ENCODE measurements around the gene MAP7. TPM values are rescaled to one million over a fixed set of nuclear protein-coding genes. Genes with fewer than 3 reads are reported as not detected.

Gene MAP7
- total and polyA plus RNA-seq, 9 of the 15 experiments (the other 6 are each of a cell fraction or from before 2014, with no cell fraction given): 0.76 to 7.7 (median 3.9) TPM

- TF ChIP-seq BCOR (IDR thresholded peaks at IDR 0.05): no peak
- TF ChIP-seq PHB (CRISPR knock-in tag; IDR thresholded peaks at IDR 0.05): no peak
- no peak for TF ChIP-seq CHD4 (IDR thresholded peaks at IDR 0.05; ENCODE audit: insufficient read depth, insufficient replicate concordance, low read depth, low read length, poor library complexity, severe bottlenecking)
- no peak; the same call in 1 of the 2 replicates for TF ChIP-seq HCFC1 (IDR thresholded peaks at IDR 0.05; ENCODE audit: low read depth, low read length)
- TF ChIP-seq CBX3 (IDR thresholded peaks at IDR 0.05; ENCODE audit: borderline replicate concordance in 1 of 2, low read length in 2 of 2): 0 out of 3 replicates have a peak, but pooled peaks of 1 of the 2 experiments have one; percentile 27
- TF ChIP-seq JUN (IDR thresholded peaks at IDR 0.05; ENCODE audit: borderline replicate concordance, low read depth, low read length): peak; percentile 96
- TF ChIP-seq JUN (CRISPR knock-in tag; IDR thresholded peaks at IDR 0.05; ENCODE audit: borderline replicate concordance): no peak
- TF ChIP-seq MTF1 (CRISPR knock-in tag; IDR thresholded peaks at IDR 0.05; ENCODE audit: borderline replicate concordance): no peak
- TF ChIP-seq ZNF77 (CRISPR knock-in tag; IDR thresholded peaks at IDR 0.05): no peak
- TF ChIP-seq, protein P1, sequence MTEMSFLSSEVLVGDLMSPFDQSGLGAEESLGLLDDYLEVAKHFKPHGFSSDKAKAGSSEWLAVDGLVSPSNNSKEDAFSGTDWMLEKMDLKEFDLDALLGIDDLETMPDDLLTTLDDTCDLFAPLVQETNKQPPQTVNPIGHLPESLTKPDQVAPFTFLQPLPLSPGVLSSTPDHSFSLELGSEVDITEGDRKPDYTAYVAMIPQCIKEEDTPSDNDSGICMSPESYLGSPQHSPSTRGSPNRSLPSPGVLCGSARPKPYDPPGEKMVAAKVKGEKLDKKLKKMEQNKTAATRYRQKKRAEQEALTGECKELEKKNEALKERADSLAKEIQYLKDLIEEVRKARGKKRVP (CRISPR knock-in tag; IDR thresholded peaks at IDR 0.05): peak; percentile 86
- peak; percentile 92 for TF ChIP-seq TAF9B (IDR thresholded peaks at IDR 0.05; ENCODE audit: partially characterized antibody)
- TF ChIP-seq POLR2A (conservative IDR thresholded peaks at IDR 0.05): no peak
- TF ChIP-seq GATAD2B (IDR thresholded peaks at IDR 0.05; ENCODE audit: borderline replicate concordance): peak; percentile 46; the same call in 1 of the 2 replicates
- TF ChIP-seq ZNF24 (IDR thresholded peaks at IDR 0.05): no peak
- TF ChIP-seq ZNF785 (CRISPR knock-in tag; IDR thresholded peaks at IDR 0.05): no peak
- TF ChIP-seq, protein P2, sequence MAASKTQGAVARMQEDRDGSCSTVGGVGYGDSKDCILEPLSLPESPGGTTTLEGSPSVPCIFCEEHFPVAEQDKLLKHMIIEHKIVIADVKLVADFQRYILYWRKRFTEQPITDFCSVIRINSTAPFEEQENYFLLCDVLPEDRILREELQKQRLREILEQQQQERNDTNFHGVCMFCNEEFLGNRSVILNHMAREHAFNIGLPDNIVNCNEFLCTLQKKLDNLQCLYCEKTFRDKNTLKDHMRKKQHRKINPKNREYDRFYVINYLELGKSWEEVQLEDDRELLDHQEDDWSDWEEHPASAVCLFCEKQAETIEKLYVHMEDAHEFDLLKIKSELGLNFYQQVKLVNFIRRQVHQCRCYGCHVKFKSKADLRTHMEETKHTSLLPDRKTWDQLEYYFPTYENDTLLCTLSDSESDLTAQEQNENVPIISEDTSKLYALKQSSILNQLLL (CRISPR knock-in tag; IDR thresholded peaks at IDR 0.05; ENCODE audit: borderline replicate concordance): no peak
- TF ChIP-seq FOXP4 (CRISPR knock-in tag; IDR thresholded peaks at IDR 0.05; ENCODE audit: borderline replicate concordance): no peak
- peak; percentile 68 for TF ChIP-seq NFE2 (IDR thresholded peaks at IDR 0.05; ENCODE audit: low read depth)
- peak; percentile 85 for TF ChIP-seq SMAD4 (CRISPR knock-in tag; conservative IDR thresholded peaks at IDR 0.05)
- no peak for TF ChIP-seq MEF2A (IDR thresholded peaks at IDR 0.05; ENCODE audit: control insufficient read depth, low read depth, low read length)
- no peak for TF ChIP-seq ZNF707 (CRISPR knock-in tag; conservative IDR thresholded peaks at IDR 0.05)
- no peak for TF ChIP-seq TCF15 (CRISPR knock-in tag; IDR thresholded peaks at IDR 0.05)
- no peak for TF ChIP-seq E2F3 (CRISPR knock-in tag; IDR thresholded peaks at IDR 0.05)
- no peak for TF ChIP-seq SMARCA5 (IDR thresholded peaks at IDR 0.05)
- TF ChIP-seq ZNF57 (CRISPR knock-in tag; IDR thresholded peaks at IDR 0.05): no peak
- no peak for TF ChIP-seq ZNF3 (CRISPR knock-in tag; IDR thresholded peaks at IDR 0.05)
- TF ChIP-seq PTBP1 (IDR thresholded peaks at IDR 0.05; ENCODE audit: low read depth, low read length): no peak
Measured at GRCh38 chr6:136403110-136403980, 146.9 kb downstream of the MAP7 start (continued).
